ENCODE data around the gene MPRIP.

MPRIP gene

DNA sequence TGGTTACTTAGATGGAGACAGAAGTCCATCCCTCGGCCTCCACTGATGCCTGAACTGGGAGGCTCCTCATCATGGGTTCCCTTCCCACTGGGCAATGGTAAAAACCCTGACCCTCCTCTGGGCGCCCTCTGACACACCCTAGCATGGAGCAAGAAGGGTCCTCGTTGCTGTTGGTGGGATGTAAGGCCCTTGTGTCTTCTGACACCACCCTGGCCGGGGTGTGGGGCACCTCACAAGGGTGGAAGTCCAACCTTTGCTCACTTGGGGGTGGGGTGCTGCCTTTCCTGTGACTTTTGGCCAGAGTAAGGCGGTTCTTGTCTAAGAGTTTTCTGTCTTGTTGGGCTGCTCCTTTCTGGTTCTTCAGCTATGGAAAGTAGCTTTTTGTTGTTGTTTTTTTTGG is 28.7 kb downstream of the MPRIP start:
- no peak for DNase-seq (ENCODE audit: low read depth)

DNA sequence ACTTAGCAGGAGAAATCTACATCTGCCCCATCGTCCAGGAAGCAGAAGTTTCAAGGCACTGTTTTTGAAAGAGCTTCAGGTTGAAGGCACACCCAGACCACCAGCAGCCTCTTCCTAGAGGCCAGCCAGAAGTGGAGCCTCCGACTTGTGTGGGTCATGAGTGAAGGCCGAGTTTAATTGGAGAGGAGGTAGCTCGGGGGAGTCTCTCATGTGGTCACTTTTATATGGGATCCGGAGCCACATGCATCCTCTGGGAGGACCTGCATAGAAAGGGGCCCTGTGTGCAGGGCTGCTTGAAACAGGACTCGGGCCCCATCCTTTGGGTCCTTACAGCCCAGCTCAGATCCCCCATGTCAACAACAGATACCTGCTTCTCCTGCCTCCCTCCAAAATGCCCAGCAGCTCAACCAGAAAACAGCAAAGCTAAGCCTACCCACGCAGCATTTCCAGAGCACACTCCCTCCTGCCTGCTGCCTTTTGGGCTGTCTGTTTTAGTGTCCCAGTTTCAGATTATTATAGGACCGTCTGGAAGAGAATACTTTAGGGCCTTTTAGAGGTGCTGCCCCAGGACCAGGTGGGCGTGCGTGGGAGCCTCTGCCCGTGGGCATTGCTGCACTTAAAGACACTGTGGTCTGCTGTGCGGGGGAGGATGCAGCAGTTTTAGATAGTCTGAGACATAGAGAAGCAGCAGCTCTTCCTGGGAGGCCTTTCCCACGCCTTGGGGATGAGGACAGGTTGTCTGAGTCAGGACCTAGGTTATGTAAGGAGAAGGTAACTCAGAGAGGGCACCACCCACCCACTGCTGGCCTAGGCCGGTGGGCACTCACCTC is 29.5 kb downstream of the MPRIP start:
- no peak for DNase-seq (ENCODE audit: low read depth)

DNA sequence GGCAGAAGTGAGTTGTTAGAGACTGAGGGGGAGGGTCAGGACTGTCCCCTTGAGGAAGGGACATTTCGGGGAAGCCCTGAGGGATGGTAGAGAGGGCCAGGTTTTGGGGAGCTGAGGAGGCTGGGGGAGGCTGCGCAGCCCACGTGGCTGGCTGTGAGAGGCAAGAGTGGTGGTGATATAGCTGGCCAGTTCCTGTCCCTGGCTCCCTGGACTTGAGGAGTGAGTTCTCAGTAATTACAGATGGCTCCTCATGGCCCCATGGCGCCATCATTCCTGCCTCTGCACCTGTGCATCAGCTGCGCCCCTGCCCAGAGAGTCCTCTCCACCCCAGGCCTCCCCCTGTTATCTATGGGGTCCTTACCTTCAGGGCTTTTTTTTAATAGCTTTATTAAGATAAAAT is 30.3 kb downstream of the MPRIP start:
- DNase-seq (ENCODE audit: low read depth): no peak

DNA sequence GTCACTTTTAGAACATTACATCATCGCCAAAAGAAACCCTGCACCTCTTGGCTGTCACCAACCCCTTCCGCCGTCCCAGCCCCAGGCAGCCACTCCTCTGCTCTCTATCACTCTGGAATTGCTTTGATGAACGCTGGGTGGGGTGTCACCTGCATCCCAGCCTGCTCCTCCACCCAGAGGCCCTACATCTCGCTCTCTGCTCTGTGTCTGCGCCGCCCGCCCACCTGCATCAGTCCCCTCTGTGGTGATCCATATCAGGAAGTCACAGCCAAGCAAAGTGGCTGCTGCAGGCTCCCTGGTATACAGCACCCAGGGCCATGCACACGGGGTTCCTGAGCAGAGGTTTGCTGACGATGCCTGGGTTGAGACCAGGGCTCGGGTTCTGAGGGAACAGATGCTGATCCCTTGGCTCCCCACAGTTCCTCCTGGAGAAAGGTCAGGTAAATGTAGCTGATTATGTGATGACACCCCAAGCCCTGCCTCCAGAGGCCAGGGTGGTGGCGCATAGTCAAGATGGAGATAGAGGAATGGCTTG is 30.8 kb downstream of the MPRIP start:
- no peak for DNase-seq (ENCODE audit: low read depth)

DNA sequence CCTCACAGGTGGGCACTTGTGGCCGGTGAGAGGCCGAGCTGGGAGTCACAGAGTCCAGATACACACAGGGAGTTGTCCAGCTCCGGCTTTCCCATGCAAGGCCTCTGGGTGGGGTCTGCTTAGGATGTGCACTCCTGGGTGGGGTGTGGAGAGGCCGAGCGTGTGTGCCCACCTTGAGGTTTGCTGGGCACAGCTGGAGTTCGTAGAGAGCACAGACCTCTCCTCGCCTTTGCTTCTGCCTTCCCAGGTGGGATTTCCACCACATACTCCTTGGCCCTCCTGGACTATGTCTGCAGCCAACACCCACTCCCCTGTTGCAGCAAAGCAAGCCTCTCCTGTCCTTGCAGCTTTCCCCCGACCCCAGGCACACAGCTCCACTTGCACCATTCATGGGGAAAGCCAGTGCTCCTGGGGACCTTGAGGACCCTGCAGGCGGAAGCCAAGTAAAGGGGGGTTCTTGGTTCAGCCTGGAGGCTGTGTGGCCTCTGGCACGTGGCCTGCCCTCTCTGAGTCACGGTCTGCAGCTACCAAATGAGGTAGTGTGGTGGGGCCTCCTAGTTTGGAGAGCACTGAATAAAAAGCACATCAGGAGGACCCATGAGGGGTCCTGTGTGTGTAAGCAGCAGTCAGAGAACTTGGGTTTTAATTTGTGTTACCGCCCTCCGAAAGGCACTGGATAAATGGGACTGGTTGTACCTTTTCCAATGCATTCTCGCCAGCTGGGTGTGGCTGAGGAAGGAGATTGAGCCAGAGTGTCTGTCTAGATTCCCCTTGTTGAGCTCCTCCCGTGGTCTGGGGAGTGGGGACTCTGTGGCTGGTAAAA is 31.5 kb downstream of the MPRIP start:
- no peak for DNase-seq (ENCODE audit: low read depth)

DNA sequence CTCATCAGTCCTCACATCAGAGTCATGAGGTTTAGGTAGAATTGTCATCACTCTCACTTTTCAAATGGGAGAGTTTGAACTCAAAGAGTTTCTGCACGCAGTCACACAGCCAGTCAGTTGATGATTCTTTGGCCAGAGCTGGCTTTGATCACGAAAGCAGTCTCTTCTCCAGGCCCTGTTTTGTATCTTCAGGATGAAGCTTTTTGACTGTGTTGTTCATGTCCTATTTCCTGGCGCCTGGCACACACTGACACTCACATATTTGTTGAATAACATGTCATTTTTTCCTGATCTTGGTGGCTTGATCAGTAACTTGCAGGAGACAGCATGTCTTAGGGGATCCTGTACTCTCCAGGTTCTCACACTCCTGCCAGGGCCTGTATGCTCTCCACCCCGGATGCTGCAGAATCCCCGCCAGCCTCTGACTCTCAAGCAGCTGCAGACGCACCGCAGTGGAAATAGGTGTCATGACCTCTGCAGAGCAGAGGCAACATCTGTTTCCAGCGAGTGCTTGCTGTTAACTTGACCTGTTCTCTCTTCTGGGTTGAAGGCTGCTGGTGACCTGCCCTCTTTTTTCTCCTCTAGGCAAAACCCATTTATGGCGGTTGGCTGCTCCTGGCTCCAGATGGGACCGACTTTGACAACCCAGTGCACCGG is 33.0 kb downstream of the MPRIP start:
- no peak for DNase-seq (ENCODE audit: low read depth)

DNA sequence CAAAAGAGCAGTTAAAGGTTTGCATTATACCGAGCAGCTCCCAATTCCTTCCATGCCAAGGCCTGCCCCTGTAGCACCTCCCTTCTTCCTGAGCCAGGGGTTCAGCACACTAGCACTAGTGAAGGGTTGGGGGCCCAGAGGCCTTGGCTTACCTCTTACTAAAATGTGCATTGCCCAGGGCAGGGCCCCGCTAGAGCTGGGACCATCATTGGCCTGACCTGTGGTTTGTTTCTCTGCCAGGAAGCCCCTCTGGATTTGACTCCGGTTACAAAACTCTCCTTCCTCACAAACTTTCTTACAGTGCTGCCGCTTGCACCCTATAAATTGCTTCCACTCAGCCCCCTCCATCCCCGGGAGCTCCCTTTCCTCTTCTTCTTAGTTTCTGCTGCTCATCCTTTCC is 33.8 kb downstream of the MPRIP start:
- DNase-seq (ENCODE audit: low read depth): no peak

DNA sequence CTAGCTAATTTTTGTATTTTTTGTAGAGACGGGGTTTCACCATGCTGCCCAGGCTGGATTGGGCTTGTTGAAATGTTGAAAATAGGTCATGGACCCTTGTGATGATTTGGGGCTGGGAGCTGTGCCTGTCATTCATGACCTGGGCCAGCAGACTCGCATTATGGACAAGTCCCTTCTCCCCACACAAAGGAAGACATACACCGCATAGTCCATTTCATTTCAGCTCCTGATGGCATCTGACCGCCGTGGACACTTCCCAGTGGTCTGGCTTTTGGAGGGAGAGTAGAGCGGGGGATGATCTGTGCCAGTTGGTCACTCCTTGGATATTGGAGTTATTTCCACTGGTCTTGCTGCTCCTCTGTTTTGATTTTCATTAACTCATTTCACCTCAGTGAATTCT is 34.8 kb downstream of the MPRIP start:
- no peak for DNase-seq (ENCODE audit: low read depth)

DNA sequence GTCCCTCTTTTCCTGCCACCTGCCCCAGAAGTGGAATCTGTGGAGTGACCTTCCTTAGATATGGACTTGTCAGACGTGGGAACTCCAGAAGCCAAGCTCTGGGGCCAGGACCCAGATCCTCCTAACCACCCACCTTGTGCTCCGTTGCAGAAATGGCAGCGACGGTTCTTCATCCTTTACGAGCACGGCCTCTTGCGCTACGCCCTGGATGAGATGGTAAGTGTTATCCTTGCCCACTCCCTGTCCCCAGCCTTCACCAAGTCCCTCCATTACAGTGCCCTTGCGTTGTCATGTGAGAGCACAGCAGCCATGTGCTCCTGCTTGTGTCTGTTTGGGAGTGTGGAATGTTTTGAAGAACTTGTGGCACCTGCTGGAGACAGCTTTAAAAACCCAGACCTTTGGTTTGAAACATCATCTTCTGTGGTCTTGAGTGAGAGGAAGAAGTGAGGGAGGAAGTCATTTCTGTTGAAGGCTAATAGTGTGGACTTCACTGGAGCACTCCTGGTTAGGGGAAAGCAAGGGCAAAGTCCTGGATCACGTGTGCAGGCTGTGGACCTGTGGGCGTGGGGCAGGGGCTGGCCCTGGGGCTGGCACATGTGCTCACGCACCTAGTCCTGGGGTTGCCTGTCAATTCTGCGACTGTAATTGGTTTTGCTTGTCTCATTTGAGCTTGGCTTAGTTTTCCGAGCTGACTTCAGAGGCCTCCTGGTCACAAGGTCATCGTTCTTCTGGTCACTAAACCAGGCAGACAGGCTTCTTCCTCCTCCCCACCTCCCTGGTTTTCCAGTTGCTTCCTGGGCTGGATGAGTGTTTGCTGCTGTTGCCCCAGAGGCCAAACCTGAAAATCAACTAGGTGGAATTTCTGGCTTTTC is 35.8 kb downstream of the MPRIP start:
- DNase-seq (ENCODE audit: low read depth): no peak

DNA sequence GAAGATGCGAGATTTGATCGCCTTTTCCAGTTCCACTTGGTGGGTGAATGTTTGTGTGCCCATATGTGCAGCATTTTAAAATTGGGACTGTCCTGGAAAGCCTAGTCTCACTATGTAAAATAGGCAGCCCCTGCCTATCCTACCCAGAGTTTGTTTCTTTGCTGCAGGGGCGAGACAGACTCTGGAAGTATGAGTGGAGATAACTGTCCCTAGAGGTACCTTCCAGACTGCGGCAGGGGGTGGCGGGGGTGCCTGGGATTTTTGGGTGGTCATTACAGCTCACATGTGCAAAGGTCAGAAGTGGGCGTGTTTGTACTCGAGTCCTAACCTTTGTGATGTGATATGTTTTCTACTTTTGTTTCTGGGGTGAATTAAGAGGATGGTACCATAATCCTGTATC is 36.6 kb downstream of the MPRIP start:
- DNase-seq (ENCODE audit: low read depth): no peak

DNA sequence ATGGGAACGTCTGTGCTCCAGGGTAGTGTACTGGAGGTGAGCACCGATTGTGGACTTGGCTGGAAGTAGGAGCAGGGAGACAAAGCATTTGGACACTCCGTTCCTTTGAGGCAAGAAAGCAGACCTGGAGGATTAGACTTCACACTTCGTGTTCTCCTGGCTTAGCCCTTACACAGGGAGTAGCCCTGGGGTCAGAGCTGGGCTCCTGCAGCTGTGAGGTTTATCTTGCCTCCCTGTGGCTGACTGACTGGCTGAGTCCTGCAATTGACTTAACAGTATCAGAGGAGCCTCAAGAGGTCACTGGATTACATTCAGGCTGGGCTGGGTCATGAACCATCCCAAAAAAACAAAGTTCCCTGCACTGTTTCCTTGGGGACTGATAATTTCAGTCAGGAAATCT is 37.1 kb downstream of the MPRIP start:
- no peak for DNase-seq (ENCODE audit: low read depth)

DNA sequence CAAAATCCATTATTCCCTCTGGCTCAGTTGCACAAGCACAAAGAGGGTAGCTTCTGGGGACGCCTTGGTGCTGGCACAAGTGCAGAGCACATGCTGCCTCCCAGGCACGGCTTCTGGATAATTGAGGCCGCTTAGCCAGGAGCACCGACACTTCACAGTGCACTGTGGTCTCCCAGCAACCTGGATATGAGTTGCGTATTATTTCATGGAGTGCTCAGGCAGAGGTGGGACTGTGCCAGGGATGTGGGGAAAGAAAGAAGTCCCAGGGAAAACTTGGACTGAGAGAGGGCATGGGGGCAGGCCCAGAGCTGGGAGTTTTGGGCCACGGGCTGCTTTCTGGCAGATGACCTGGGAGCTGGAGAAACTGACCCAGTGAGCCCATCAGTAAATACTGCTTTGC is 37.5 kb downstream of the MPRIP start:
- no peak for DNase-seq (ENCODE audit: low read depth)

DNA sequence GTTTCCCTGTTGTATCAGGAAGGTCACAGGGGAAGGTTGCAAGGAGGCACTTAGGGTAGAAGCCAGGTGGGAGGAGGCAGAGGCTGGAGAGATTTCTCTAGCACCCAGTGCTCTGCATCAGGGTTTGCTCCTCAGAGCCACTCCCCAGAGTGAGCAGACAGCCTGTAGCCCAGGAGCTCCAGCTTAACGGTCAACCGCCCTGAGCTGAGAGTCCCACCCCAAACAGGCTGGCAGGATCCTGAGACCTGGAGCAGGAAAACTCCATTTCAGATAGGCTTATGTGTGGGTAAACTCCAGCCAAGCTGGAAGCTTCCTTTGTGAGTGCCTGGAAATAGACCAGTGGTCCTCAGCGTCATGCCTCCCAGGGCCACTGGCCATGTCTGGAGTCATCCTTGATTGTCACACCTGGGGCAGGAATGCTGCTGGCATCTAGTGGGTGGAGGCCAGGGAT is 37.9 kb downstream of the MPRIP start:
- no peak for DNase-seq (ENCODE audit: low read depth)

DNA sequence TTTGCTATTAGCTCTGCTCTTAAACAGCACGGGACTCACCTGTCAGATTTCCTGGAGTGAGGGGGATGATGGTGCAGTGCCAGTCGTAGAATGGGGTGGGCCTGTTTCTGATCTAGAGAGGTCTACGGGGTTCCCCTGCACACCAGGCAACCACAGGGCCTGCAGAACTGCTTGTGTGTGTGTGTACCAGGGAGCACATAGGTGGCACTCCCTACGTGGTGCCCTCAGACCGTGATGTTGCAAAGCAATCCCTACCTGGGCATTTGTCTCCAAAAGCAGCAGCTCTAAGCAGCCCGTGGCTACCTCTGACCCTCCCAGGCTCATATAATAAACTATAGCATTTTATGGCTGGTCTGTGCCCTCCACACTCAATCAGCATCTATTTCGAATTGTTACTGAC is 38.5 kb downstream of the MPRIP start:
- DNase-seq (ENCODE audit: low read depth): no peak

DNA sequence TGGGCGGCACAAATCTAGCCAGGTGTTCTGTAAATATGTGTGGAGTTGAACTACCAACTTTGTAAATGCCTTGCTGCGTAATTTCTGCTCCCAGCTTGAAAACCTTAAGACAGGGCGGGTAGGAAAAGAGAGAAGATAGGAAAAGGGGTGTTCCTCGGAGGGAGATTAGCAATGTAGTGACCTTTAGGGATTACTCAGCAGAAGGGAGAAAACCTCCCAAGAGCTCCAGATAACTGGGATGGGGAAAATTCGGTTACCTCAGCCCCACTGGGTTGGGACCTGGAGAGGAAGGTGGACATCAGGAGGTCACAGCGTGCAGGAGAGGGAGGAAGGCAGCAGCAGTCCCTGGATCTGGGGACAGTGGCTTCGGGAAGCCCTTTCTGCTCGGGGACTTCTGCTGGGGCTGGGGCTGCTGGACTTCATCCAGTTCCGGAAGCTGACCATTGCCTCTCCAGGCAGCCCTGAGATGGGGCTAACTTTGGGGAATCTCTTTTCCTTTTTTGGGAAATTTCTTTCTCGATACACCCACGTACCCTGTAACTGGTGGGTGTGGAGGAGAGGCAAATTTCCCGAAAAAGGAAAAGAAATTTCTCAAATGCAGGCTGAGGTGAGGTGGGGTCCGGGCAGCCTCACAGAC is 39.2 kb downstream of the MPRIP start:
- DNase-seq (ENCODE audit: low read depth): no peak

DNA sequence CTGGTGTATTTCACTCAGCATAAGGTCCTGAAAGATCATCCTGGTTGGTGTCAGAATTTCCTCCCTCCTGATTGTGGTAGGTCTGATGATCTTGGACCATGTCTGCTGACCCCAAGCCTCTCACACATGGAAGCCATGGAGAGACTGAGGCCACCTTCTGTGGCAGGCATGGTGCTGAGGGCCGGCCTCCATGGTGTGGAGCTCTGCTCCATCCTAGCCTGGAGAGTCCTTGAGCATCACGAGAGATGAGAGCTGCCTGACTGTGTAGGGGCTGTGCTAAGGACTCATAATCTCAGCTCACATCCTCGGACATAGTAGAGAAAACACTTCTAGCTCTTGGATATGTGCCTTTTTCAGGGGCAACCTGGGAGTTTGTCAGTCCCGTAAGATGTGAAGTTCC is 40.6 kb downstream of the MPRIP start:
- no peak for DNase-seq (ENCODE audit: low read depth)

DNA sequence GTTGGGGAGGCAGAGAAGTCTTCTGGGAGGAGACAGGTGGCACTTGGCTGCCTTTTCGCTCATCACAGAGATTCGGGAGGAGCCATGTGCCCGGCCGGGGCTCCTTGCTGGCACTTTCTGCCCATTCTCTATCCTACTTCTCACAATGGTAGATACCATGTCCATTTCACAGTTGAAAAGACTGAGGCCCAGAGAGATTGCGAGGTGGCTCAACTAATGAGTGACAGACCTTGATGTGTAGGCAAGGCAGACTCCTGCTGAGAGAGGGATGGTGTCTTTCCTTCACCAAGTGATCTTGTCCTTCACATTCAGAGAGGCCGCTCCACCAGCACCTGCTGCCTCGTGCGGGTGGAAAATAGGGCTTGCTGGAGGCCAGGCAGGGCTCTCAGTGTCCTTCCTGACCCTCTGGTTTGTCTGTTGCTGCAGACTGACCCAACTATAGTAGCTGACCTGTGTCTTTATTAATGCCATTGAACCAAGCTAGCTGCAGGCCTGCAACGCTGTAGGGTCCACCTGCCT is 42.1 kb downstream of the MPRIP start:
- DNase-seq (ENCODE audit: low read depth): no peak

DNA sequence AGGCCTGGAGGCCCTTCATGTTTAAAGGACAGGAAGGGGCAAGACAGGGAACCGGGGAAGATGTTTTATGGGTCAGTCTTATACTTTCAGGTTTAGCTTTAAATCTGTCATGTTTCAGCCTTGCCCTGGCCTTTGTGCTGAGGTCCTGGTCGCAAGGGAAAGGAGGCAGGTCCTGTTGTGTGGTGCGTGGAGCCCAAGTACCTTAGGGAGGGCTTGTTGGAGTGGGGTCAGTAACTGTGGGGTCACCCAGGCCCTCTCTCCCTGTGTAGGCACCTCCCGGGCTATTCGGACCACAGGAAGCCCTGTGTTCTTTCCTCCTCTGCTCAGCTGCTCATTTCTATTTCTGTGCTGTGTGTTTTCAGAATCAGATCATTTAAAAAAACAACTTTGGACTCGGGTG is 42.7 kb downstream of the MPRIP start:
- DNase-seq (ENCODE audit: low read depth): no peak

DNA sequence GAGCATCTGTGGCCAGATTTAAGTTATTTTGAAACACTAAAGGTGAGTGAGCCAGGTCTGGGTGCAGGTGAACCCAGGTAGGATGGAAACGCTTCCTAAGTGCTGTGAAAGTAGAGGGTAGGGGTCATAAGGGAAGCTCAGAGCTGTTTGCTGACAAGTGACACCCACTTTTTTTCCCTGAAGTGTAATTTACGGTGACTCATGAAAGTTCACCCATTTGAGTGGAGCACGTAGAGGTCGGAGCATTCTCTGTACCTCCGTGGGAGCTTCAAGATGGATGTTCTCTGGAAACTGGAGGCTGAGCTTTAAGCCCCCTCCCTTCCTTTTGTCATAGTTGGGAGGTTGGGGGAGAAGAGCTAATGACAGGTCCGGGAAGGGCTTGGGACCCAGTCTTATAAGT is 44.3 kb downstream of the MPRIP start:
- no peak for DNase-seq (ENCODE audit: low read depth)

DNA sequence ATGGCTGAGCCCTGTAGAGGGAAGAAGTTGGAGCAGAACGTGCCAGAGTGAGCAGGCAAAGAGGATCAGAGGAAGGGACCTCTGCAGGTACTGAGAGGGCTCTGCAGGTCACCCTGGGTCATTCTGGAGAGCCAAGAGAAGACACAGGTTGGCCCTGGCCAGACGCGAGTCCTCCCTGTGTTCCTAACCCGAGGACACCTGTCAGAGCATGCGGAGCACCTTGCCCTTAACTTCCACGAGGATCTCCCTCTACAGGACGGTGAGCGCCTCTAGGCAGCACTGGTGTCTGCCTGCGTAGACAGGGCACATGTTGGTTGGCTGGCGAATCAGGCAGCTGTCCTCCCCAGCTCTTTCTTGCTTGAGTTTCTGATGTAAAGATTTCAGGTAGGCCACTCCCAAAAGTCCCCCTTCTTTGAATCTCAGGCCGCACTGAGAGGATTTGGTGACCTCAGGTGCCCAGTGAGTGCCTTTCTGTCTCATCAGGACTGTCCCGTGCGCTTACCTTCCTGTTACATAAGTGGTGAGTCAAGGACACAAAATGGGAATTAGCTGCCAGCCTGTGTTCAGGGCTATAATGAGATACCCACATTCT is 45.3 kb downstream of the MPRIP start:
- no peak for DNase-seq (ENCODE audit: low read depth)

DNA sequence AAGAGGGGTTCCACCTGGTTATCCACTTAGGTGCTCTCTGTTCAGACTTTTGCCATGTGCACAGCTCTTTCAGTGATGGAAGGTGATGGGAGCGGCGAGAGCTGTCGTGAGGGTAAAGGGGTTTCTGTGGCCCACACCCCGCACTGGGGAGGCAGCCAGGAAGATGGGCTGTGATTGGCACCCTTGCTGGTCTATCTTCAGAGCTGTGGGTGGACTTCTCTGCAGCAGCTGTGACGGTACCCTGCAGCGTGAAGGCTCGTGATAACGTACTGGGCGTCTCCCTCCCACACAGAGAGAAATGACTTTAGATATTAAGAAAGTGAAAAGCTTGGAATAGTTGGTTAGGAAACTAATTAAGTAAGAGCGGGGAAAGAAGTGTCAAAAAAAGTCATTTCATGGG is 45.8 kb downstream of the MPRIP start:
- DNase-seq (ENCODE audit: low read depth): no peak
